OCI-LY3 (cell line): ENCODE data around the gene MYLK.

Experiments
- EZH2phosphoT487 ChIP-seq: fragments of 200-600 bp; shearing (Covaris generic); IDR thresholded peaks from 2 replicates; pipeline ENCODE4 v1.6.1; 2018; ENCODE audit warnings: antibody characterized with exemption, mixed run types, low read depth
- TF ChIP-seq, protein P1 (sequence below): fragments of 200-600, 300-600 bp; sonication (generic); IDR thresholded peaks from 2 replicates; pipeline ENCODE4 v1.5.1; 2014; ENCODE audit warnings: antibody characterized with exemption, low read length, low read depth

DNA sequence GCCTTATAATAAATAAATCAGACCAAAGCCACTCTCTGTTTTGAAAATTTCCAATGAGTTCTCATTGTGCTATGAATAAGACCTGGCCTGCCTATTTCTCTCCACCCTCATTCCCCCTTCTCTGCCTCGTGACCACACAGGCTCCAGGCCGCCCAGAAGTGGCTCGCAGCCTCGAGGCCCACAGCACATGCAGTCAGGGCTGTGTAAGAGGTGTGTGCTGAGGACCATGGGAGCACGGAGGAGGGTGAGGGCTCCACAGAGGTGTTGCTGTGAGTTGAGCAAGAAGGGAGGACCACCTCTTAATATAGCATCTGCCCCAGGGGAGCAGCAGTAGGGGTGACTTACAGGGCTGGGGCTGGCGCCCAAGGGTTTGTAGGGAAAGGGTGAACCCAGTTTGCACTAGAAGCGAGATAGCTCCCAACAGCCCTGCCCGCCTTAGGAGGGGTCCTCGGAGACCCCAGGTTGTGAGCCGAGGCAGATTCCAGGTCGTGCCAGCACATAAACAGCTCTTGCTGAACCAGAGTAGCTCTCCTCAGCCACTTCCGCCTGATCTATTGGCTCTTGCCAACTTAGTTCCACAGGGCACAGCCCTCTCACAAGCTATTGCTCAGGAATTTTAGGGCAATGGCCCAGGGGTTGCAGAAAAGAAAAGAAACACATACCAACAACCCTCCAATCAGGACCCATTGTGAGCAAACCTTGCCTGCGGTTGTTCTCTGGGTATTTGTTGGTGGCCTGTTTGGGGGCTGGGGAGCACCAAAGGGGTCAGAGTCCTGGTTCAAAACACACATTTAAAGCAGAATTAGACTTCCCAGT, 117.7 kb downstream of the MYLK start:
- TF ChIP-seq, protein P1, sequence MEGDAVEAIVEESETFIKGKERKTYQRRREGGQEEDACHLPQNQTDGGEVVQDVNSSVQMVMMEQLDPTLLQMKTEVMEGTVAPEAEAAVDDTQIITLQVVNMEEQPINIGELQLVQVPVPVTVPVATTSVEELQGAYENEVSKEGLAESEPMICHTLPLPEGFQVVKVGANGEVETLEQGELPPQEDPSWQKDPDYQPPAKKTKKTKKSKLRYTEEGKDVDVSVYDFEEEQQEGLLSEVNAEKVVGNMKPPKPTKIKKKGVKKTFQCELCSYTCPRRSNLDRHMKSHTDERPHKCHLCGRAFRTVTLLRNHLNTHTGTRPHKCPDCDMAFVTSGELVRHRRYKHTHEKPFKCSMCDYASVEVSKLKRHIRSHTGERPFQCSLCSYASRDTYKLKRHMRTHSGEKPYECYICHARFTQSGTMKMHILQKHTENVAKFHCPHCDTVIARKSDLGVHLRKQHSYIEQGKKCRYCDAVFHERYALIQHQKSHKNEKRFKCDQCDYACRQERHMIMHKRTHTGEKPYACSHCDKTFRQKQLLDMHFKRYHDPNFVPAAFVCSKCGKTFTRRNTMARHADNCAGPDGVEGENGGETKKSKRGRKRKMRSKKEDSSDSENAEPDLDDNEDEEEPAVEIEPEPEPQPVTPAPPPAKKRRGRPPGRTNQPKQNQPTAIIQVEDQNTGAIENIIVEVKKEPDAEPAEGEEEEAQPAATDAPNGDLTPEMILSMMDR = no peak
- no peak for TF ChIP-seq EZH2phosphoT487
